GM12892 (cell line): Measurements from ENCODE around the gene RAB3GAP1.

Experiments
- POLR2A ChIP-seq: IDR thresholded peaks from 2 replicates; pipeline ENCODE4 v1.6.1; 2011; ENCODE audit warnings: low read depth, low read length, control low read depth
- POLR2AphosphoS5 ChIP-seq: IDR thresholded peaks from 2 replicates; pipeline ENCODE4 v1.6.1; 2011; ENCODE audit warnings: low read depth, low read length, control low read depth

- TF ChIP-seq POLR2A, result no peak
- no peak for TF ChIP-seq POLR2AphosphoS5
Measured at GRCh38 chr2:135132314-135132713, 80.2 kb downstream of the RAB3GAP1 start.
